ENCODE data around the gene C11orf24.

C11orf24 gene

GRCh38 chr11:68297052-68297378 is 25.2 kb upstream of the C11orf24 start:
- H3K27ac ChIP-seq (replicated peaks), result no peak overlapping the region
- no peaks in the 10 kb centered on the region for H3K27me3 ChIP-seq (ENCODE audit: insufficient read depth, poor library complexity, severe bottlenecking)
- no peak for DNase-seq (ENCODE audit: low read depth in 1 of 2, low spot score in 1 of 2)
- TF ChIP-seq POLR2AphosphoS5 (IDR thresholded peaks at IDR 0.05; ENCODE audit: low read depth) (no peak), SPI1 (IDR thresholded peaks at IDR 0.05; ENCODE audit: borderline replicate concordance, low read depth) (no peak), GABPA (IDR thresholded peaks at IDR 0.05; ENCODE audit: low read depth) (no peak), CTCF (IDR thresholded peaks at IDR 0.05; ENCODE audit: insufficient read depth, low read length) (no peak), REST (IDR thresholded peaks at IDR 0.05; ENCODE audit: insufficient replicate concordance, low read depth) (no peak)
- no peak overlapping the region for H3K4me3 ChIP-seq (replicated peaks; ENCODE audit: insufficient read depth, low read length)

GRCh38 chr11:68296344-68297051 is 24.7 kb upstream of the C11orf24 start:
- no peak overlapping the region for H3K4me3 ChIP-seq (replicated peaks; ENCODE audit: insufficient read depth, low read length)
- no peaks in the 10 kb centered on the region for H3K27me3 ChIP-seq (ENCODE audit: insufficient read depth, poor library complexity, severe bottlenecking)
- no peak for TF ChIP-seq POLR2AphosphoS5 (IDR thresholded peaks at IDR 0.05; ENCODE audit: low read depth)
- no peak for DNase-seq (ENCODE audit: low read depth in 1 of 2, low spot score in 1 of 2)
- no peak overlapping the region for H3K27ac ChIP-seq (replicated peaks)

- TF ChIP-seq CTCF (IDR thresholded peaks at IDR 0.05; ENCODE audit: insufficient read depth, low read length) (no peak), POLR2AphosphoS5 (IDR thresholded peaks at IDR 0.05; ENCODE audit: low read depth) (no peak), REST (IDR thresholded peaks at IDR 0.05; ENCODE audit: insufficient replicate concordance, low read depth) (no peak), SPI1 (IDR thresholded peaks at IDR 0.05; ENCODE audit: borderline replicate concordance, low read depth) (no peak), GABPA (IDR thresholded peaks at IDR 0.05; ENCODE audit: low read depth) (no peak)
These were observed 24.2 kb upstream of the C11orf24 start for GRCh38 chr11:68295940-68296339.

GRCh38 chr11:68295271-68295670 is 23.5 kb upstream of the C11orf24 start:
- TF ChIP-seq CTCF (IDR thresholded peaks at IDR 0.05; ENCODE audit: insufficient read depth, low read length) (no peak), GABPA (IDR thresholded peaks at IDR 0.05; ENCODE audit: low read depth) (no peak), POLR2AphosphoS5 (IDR thresholded peaks at IDR 0.05; ENCODE audit: low read depth) (no peak), SPI1 (IDR thresholded peaks at IDR 0.05; ENCODE audit: borderline replicate concordance, low read depth) (no peak), REST (IDR thresholded peaks at IDR 0.05; ENCODE audit: insufficient replicate concordance, low read depth) (no peak)
- no peak overlapping the region for H3K27ac ChIP-seq (replicated peaks)
- H3K4me3 ChIP-seq (replicated peaks; ENCODE audit: insufficient read depth, low read length), result no peak overlapping the region
- DNase-seq (ENCODE audit: low read depth in 1 of 2, low spot score in 1 of 2), result no peak
- H3K27me3 ChIP-seq (ENCODE audit: insufficient read depth, poor library complexity, severe bottlenecking), result no peaks in the 10 kb centered on the region

More at GRCh38 chr11:68295940-68296339, 24.2 kb upstream of the C11orf24 start:
- Histone ChIP-seq H3K27me3 (ENCODE audit: insufficient read depth, poor library complexity, severe bottlenecking) (no peaks in the 10 kb centered on the region), H3K27ac (replicated peaks) (no peak overlapping the region), H3K4me3 (replicated peaks; ENCODE audit: insufficient read depth, low read length) (no peak overlapping the region)
- no peak for DNase-seq (ENCODE audit: low read depth in 1 of 2, low spot score in 1 of 2)

Data from HL-60 (cell line).